GM11168 (cell line): ENCODE results near the gene TXNL4A.
"Not testable (repeated sequence)": the region's sequence is repeated elsewhere in the genome, so short reads cannot be mapped to it uniquely, and the experiment has no call there.

ENCODE experiments used
- in situ Hi-C: fragments of 300-500 bp; cut with MboI; formaldehyde crosslinking; loops from one replicate; pipeline ENCODE4 v1.12.0; 2022; ENCODE audit warnings: low sequenced_read_pairs; ENCODE audit not compliant: unreplicated experiment

The TXNL4A gene, protein sequence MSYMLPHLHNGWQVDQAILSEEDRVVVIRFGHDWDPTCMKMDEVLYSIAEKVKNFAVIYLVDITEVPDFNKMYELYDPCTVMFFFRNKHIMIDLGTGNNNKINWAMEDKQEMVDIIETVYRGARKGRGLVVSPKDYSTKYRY

DNA sequence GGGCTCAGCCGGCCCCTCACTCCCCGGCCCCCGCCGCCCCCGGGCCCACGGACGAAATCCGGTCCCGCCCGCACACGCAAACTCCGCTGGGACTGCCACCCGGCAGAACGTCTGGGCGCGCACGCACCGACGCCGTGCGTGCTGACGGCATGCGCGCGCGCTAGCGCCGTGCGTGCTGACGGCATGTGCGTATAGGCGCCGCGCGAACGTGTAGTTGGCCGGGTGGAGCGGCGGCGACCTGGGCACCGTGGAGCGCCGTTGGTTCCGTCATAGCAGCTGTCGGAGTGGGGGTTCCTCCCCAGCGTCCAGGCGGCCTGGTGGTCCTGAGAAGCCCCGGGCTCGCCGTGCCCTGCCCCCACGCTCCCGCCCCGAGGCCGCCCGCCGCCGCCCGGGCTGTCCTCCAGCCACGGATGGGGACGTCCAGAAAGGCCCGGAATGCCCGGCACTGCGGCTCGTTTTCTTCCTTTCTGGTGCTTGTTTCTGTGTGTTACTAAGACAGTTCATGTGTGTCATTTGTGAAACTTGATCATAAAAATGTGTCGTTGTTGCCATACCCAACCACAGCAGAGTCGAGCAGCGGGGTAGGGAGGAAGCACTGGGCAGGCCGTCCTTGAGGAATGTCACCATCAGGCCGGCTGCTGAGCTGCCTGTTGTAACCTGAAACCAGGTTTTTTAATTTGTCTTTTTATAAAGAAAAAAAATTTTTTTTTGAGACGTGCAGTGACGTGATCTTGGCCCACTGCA, at the start of gene TXNL4A:
TSS of gene TXNL4A (minus strand) at position 113 of the 744 bp plus-strand sequence. CDS start 171 bp downstream, outside the sequence.
- in situ Hi-C loops, result no loop called here

DNA sequence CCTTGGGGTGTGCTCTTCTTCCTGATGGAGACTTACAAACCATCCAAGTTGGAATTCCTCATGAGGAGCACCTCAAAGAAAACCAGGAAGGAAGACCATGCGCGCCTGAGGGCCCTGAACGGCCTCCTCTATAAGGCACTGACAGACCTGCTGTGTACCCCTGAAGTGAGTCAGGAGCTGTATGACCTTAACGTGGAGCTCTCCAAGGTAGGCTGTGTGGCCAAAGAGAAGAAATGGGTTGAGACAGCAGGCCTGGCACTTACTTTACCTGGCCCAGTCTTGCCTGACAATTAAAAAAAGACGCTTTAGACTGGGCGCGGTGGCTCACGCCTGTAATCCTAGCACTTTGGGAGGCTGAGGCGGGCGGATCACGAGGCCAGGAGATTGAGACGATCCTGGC, 48.9 kb upstream of the TXNL4A start:
- in situ Hi-C loops, result no loop called here

DNA sequence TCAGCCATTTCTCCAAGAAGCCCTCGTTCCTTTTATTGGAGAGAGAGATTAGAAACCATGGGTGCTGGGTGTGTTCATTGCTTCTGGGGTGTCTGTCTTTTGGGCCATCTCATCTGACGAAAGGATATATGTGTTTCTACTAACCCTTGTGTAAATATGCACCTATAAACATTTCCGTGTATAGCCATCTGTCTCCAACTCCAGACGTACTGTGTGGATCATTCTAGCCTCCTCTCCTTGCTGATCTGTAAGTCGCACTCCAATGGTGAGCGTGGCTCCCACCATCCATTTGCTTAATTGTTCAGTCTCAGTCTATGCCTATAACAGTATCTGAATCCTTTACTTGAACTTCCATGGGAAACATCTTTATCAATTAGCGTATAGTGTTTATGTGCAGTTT, 47.6 kb upstream of the TXNL4A start:
- in situ Hi-C loops, result no loop called here

DNA sequence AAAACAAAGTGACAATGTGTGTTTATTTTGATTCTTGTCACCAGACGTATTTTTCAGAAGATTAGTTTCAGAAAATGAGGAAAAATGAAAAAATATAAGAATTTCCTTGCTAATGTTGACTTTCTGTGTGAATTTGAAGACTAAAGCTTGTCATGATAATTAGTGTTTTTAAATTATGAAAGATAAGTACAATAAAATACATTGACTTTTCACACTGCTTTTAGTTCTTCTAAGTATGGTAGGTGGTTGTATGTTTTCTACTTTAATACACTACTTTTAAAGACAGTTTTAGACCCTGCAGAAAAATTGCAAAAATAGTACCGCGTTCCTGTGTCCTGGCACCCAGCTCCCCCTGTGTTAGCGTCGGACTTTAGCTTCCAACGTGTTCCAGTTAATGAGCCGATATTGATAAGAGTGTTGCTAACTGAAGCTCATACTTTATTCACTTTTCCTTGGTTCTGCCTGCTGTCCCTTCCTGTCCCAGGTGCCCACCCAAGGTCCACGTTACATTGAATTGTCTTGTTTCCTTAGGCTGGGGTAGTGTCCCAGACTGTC, 46.6 kb upstream of the TXNL4A start:
- in situ Hi-C loops, result no loop called here

DNA sequence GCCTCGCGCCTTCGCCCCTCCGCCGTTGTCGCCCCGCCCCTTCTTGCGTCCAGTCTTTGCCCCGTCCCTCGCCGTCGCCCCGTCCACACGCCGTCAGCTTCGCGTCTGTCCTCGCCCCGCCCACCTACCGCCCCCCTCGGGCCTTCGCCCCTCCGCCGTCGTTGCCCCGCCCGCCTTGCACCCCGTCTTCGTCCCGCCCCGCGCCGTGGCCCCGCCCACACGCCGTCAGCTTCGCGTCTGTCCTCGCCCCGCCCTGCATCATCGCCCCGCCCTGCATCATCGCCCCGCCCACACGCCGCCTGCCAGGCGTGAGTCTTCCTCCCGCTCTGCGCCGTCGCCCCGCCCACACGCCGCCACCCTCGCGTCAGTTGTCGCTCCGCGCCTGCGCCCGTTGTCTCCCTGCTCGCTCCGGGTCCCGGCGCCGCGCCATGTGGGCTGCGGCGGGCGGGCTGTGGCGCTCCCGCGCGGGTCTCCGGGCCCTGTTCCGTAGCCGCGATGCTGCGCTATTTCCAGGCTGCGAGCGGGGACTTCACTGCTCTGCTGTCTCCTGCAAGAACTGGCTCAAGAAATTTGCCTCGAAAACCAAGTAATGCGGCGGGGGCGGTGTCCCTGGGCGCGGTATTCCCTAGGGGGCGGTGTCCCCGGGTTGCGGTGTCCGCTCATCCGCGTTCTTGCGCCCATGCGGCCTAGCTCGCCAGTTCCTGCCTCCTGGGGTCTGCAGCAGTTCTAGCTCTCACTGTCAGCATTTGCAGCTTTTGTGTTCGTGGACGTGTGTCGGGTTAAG, 45.9 kb upstream of the TXNL4A start, which contains the start of gene RBFA:
TSS of gene RBFA (plus strand) at position 367 of the 784 bp plus-strand sequence. CDS start at position 429, 62 bp downstream.
- in situ Hi-C loops, result no loop called here

DNA sequence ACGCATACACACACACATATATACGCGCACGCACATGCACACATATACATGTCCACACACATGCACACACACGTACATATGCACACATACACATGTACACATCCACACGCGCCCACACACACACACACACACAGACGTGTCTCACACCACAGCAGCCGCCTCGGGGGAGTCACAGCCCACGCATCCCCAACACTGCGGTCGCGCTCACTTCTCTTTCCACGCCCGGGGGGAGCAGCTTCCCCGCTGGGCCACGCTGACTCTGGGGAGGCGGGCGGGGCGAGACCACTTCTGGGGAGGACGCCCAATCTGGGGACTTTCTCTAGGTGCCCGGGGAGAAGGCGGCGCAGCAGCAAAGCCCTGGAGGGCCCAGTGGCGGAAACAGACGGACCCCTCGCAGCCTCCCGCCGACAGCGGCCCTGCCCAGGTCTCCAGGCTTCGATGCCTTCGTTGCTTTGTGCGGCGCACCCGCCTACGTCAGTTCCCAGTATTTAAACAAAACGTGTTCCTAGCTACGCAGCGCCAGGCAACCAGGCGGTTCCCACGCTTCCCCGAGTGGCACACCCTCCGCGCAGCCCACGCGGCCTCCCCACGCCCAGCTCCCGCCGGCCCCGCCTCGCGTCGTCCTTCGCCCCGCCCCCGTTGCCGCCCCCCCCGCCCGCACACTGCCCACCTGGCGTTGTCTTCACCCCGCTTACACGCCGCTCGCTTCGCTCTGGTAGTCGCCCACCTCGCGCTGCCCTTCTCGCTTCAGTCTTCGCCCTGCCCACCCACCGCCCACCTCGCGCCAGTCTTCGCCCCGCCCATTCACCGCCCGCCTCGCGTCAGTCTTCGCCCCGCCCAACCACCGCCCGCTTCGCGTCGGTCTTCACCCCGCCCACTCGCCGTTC, 45.1 kb upstream of the TXNL4A start:
- in situ Hi-C loops, result no loop called here

DNA sequence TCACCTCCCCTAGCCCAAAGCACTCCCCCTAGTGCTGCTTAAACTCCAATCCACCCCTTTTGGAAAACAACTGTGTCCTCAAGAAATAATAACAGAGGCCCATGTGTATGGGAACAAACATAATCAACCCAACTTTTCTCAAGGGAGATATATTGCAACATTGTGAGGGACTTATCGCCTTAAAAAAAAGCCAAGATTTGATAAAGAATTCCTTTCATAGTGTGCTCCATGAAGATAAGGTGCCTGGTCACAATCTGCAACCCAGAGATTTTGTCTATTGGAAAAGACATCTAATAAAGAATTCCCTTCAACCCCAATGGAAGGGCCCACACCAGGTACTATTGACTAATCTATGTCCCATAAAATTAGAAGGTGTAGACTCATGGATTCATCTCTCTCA, 41.3 kb upstream of the TXNL4A start:
- in situ Hi-C loops, result no loop called here

DNA sequence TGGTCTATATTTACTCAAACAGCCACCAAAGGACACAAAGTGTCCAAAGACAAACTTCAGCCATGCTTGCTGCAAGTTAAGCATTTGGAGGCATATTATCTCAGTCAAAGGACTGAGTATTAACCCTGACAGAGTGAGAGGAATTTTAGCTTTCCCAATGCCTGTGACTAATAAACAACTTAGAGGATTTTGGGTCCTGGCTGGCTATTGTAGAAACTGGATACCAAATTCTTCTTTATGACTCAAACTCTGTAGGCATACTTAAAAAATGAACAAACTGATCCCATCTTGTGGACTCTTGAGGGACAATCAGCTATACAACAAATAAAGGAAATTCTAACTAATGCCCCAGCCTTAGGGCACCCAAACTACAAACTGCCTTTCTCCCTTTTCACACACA, 39.4 kb upstream of the TXNL4A start:
- in situ Hi-C loops, result not testable (repeated sequence)

DNA sequence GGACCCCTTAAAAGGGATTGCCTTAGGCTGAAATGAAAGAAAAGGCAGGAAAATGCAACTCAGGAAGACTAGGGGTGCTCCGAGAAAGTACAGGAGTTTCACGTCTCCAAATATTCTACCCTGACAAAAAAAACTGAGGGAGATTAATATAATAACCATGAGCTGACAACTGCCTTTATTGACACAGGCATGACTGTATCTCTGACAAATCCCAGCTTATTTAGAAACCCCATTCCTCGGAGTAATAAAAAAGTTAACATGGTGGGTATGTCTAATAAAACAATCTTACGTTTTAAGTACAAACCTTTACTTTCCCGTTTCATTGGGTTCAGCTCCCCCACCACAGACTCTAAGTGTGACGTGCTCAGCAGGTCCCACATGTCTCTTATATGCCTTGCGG, 38.0 kb upstream of the TXNL4A start:
- in situ Hi-C loops, result no loop called here

DNA sequence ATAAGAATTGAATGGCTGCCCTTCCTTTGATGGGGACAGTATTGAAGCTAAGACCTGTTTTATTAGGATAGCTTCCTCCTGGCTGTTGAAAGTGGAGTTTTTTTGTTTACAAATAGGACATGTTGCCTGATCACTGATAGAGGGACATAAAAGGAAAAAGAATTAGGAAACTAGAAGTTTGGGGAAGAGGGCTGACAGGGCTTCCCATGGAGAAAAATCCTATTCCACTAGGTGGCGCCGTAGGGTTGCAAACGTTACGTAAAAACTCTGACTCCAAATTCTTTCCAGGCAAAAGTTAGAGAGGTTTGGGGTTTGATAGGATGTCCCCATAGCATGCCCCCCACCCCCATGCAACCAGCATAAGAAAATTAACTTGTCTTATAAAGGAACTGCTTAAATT, 34.8 kb upstream of the TXNL4A start:
- in situ Hi-C loops, result no loop called here

DNA sequence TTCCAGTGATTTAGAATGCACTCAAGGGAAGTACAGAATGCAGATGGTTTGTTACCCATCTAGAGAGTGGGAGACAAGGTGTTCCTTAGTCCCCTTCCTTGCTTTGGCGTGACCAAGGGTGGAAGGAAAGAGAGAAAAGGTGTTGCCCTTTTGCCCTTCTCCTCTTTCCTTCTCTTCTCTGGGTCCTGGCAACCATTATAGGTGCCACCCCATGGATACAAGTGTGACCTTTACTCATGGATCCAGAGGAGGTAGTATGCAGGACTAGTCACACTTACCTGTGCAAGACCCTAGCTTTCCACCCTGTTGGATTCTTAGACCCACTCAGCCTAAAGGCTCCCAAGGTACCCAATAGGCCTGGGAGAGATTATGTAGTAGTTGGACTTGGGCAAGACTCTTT, 34.2 kb upstream of the TXNL4A start:
- in situ Hi-C loops, result no loop called here

DNA sequence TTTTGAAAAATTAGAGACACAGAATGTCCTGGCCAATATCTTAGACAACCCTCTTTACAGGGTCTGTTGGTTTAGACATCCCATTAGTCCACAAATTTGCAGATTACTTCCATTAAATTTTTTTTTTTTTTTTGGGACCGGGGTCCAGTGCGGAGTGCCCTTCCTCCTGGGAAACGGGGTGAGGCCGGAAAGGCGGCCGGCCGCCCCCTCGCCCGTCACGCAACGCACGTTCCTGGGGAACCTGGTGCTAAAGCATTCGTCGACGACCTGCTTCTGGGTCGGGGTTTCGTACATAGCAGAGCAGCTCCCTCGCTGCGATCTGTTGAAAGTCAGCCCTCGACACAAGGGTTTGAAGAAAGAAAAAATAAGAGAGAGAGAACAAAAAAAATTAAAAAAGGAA, 24.4 kb upstream of the TXNL4A start:
- in situ Hi-C loops, result no loop called here

DNA sequence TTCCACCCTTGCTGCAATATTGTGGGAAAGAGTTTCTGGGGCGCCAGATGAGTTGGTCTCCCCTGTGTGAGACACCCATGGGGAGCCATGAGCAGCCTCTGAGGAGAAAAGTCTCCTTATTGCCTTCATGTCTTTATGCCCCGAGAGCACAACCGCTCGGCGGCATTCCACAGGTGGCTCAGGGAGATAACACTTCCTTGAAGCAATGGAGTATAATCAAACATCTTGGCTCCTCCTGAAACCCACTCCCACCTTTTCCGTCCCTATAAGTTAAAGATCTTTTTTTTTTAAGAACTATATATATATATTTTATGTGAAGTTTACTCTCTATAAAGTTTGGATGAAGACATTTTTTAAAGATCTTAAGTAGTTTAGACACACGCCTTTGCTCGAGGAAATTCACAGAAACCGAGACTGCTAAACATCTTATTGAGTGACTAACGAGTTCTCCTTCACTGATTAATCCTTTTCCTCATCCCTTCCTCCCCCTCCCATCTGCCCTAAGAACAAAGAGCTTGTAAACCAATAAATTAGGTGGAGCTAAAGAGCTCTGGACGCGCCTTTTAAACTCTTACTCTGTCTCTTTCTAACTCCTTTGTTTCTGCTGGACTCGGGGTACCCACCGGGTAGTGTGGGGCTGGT, 23.3 kb upstream of the TXNL4A start:
- in situ Hi-C loops, result not testable (repeated sequence)

DNA sequence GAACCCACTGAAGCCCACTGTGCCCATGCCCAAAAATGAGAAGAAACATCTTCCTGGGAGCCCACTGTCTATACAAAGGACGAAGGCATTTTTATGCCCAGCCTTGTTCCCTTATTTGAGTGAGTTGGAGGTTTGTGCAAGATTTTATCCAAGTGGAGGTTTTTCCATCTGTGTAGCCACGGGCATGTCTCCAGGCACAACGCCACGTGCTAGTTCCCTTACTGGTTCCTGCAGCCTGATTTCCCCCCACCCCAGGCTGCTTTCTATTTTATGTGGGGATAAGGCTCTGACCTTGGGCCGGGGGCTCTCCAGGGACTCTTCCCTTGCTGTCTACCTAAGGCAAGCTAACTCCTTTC, 22.2 kb upstream of the TXNL4A start:
- in situ Hi-C loops, result no loop called here

DNA sequence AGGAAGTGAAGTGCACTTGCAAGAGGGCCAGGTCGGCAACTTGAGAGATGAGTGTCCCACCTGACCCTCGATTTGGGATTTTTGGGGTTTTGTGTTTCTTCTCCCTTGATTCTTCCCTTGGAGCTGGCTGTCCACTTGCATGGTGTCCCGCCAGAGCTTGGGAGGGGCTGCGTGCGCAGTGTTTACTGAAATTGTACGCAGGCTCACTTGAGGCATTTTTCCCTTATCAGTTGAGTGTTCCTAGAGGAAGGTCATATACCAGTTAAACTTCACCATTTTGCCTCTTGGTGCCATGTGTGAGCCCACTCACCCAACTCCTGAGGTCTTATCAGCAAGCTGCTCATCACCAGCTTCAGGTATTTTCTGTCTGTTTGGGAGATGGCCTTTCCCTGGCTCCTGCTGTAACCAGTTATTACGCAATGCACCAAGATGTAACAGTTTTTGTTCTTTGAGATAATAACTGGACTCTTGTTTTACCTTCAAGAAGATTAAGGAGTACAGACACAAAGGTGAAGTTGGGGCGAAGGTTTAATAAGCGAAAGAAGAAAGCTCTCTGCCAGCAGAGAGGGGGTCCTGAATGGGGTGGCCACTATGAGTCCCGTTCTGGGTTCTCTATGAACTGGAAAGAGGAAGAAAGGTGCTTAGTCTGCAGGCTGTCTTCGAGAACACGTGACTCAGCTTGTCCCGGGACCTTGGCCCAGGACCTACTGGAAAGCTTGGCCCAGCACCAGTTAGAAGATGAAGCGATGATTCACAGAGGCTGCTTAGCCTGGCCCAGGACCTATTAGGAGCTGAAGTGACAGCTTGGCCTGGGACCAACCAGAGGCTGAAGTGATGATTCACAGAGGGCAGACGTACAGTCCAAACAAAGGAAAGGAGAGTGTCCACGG, 21.5 kb upstream of the TXNL4A start:
- in situ Hi-C loops, result no loop called here

DNA sequence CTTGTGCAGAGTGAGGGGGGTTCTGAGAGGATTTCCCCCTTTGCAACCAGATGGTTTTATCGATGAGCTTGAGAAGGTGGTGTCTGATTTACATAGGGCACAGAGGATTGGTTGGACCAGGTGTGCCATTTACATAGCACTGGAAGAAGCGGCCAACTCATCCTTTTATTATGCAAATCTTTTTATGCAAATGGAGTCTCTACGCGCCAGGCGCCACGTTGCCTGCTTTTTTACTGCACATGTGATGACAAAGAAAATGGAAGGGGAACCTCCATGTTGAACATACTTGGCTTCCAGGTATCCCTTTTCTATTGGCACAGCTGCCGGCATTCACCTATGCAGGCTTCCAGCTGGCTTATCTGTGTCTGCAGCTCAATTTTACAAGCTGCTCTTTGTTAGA, 18.4 kb upstream of the TXNL4A start:
- in situ Hi-C loops, result no loop called here

DNA sequence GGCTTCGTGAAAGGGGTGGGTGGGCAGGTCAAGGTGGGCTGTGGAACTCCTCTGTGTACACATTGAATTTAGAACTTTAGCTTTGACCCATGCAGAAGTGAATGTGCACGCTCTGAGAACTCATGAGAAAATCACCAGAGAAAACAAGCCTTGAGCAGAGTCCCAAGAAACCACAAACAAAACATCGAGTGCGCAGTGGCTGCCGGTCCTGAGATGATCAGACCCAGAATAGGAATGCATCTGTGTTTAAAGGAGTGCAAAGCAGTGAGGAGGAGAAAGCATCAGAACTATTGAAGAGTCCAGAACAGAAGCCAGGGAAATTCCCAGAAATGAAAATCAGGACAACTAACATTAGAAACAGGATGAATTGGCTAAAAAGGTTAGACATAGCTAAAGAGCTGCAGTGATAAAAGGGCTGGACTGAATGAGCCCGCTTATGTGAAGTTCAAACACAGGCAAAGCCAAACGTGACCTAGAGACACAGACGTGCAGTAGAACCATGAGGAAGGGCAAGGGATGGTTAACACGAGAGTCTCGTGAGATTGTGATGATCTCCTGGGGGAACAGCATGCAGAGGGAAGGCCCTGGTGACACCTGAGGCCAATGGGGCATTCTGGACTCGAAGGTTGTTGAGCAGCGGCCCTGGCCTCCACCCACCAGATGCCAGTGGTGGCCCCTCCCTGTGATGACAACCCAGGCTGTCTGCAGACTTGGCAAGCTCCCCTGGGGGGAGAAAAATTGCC, 16.4 kb upstream of the TXNL4A start:
- in situ Hi-C loops, result no loop called here

DNA sequence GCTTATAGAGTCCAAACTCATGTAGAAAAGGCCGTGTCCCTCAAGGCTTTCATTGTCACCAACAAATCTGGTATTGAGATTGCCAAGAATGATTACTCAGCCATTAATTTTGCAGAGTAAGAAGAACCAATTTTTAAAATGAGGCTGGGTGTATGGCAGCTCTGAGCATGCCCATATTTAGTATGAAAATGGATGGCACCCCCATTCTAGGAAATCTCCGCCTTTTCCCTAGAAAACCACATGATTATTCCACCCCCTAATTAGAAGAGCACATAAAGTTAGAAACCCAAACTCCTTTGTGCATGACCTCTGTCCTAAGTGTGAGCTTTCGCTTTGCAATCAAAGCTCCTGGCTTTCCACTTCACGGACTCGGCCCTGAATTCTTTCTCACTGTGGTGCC, 14.1 kb upstream of the TXNL4A start:
- in situ Hi-C loops, result no loop called here
